GM19324 (cell line): ENCODE data around the gene TMEM141.
"Not testable (repeated sequence)": the region's sequence is repeated elsewhere in the genome, so short reads cannot be mapped to it uniquely, and the experiment has no call there.

Source experiments
- ATAC-seq: cut with Tn5 transposase; IDR thresholded peaks from one replicate; pipeline ENCODE4 v1.9.1; 2021; ENCODE audit warnings: mild to moderate bottlenecking, moderate library complexity; ENCODE audit not compliant: unreplicated experiment, low FRiP score

The TMEM141 gene

GRCh38 chr9:136769710-136770191 lies 21.4 kb upstream of the TMEM141 start:
- ATAC-seq: no peak

- ATAC-seq: no peak
Measured at GRCh38 chr9:136771907-136772415, 19.2 kb upstream of the TMEM141 start.

- ATAC-seq: no peak
Measured at GRCh38 chr9:136773386-136774044, 17.6 kb upstream of the TMEM141 start.

GRCh38 chr9:136774416-136775045 lies 16.6 kb upstream of the TMEM141 start:
- ATAC-seq: no peak

GRCh38 chr9:136775191-136775590 lies 16.0 kb upstream of the TMEM141 start:
- no peak for ATAC-seq

GRCh38 chr9:136776947-136777346 lies 14.2 kb upstream of the TMEM141 start:
- ATAC-seq: no peak

- ATAC-seq: no peak
Measured at GRCh38 chr9:136777359-136777758, 13.8 kb upstream of the TMEM141 start.

GRCh38 chr9:136779808-136780207 lies 11.3 kb upstream of the TMEM141 start:
- ATAC-seq: no peak

GRCh38 chr9:136782452-136782851 lies 8.7 kb upstream of the TMEM141 start:
- ATAC-seq: no peak

GRCh38 chr9:136784249-136784996 lies 6.7 kb upstream of the TMEM141 start:
- ATAC-seq: no peak

- no peak for ATAC-seq
Measured at GRCh38 chr9:136784997-136785361, 6.2 kb upstream of the TMEM141 start.

GRCh38 chr9:136785565-136786355 lies 5.4 kb upstream of the TMEM141 start:
- ATAC-seq: not testable (repeated sequence)

- no peak for ATAC-seq
Measured at GRCh38 chr9:136786451-136786850, 4.7 kb upstream of the TMEM141 start.

GRCh38 chr9:136786983-136787382 lies 4.2 kb upstream of the TMEM141 start:
- ATAC-seq: not testable (repeated sequence)

- ATAC-seq: no peak
Measured at GRCh38 chr9:136787690-136788400, 3.3 kb upstream of the TMEM141 start.

- ATAC-seq: not testable (repeated sequence)
Measured at GRCh38 chr9:136788644-136789522, 2.3 kb upstream of the TMEM141 start.

- no peak for ATAC-seq
Measured at GRCh38 chr9:136789523-136789937, 1.6 kb upstream of the TMEM141 start.

- peak; percentile 12 for ATAC-seq
Measured at GRCh38 chr9:136791516-136792276, 552 bp downstream of the TMEM141 start.
